ENCODE results near the gene SULT1C3.
"Not testable (repeated sequence)": the region's sequence is repeated elsewhere in the genome, so short reads cannot be mapped to it uniquely, and the experiment has no call there.

Gene SULT1C3

GRCh38 chr2:108253106-108253505, 13.3 kb downstream of the SULT1C3 start:
- FAIRE-seq, result no peak

- no peak for FAIRE-seq
These were observed 18.1 kb downstream of the SULT1C3 start for GRCh38 chr2:108257757-108258331.

GRCh38 chr2:108260773-108261172, 21.0 kb downstream of the SULT1C3 start:
- FAIRE-seq, result no peak

- no peak for FAIRE-seq
These were observed 22.3 kb downstream of the SULT1C3 start for GRCh38 chr2:108262036-108262435.

- FAIRE-seq, result no peak
These were observed 23.6 kb downstream of the SULT1C3 start for GRCh38 chr2:108263401-108263800.

GRCh38 chr2:108266218-108266617, 26.4 kb downstream of the SULT1C3 start:
- FAIRE-seq, result no peak

GRCh38 chr2:108267101-108267500, 27.3 kb downstream of the SULT1C3 start:
- FAIRE-seq, result no peak

GRCh38 chr2:108268001-108268400, 28.2 kb downstream of the SULT1C3 start:
- FAIRE-seq, result no peak

- no peak for FAIRE-seq
These were observed 30.6 kb downstream of the SULT1C3 start for GRCh38 chr2:108270346-108270745.

- no peak for FAIRE-seq
These were observed 31.2 kb downstream of the SULT1C3 start for GRCh38 chr2:108270768-108271506.

GRCh38 chr2:108271691-108272253, 32.0 kb downstream of the SULT1C3 start:
- no peak for FAIRE-seq

- FAIRE-seq, result no peak
These were observed 38.9 kb downstream of the SULT1C3 start for GRCh38 chr2:108278631-108279030.

- no peak for FAIRE-seq
These were observed 39.7 kb downstream of the SULT1C3 start for GRCh38 chr2:108279468-108279867.

- FAIRE-seq, result no peak
These were observed 40.7 kb downstream of the SULT1C3 start for GRCh38 chr2:108280466-108280865.

- FAIRE-seq, result not testable (repeated sequence)
These were observed 44.8 kb downstream of the SULT1C3 start for GRCh38 chr2:108284566-108284965.

GRCh38 chr2:108285616-108286015, 45.8 kb downstream of the SULT1C3 start:
- FAIRE-seq, result no peak

- no peak for FAIRE-seq
These were observed 47.4 kb downstream of the SULT1C3 start for GRCh38 chr2:108287169-108287568.

GRCh38 chr2:108288534-108289106, 48.9 kb downstream of the SULT1C3 start, which contains the start of gene SULT1C2:
Gene SULT1C2 (plus strand): TSS chr2:108288895. CDS start chr2:108293668, 4,773 bp downstream.
- no peak for FAIRE-seq

GRCh38 chr2:108293850-108294249, 54.1 kb downstream of the SULT1C3 start:
- no peak for FAIRE-seq

GRCh38 chr2:108297436-108298141, 57.8 kb downstream of the SULT1C3 start:
- no peak for FAIRE-seq

GRCh38 chr2:108301558-108301957, 61.8 kb downstream of the SULT1C3 start:
- no peak for FAIRE-seq

GRCh38 chr2:108304975-108305374, 65.2 kb downstream of the SULT1C3 start:
- FAIRE-seq, result no peak

GRCh38 chr2:108305901-108306300, 66.1 kb downstream of the SULT1C3 start:
- no peak for FAIRE-seq

Measured in islet of Langerhans (tissue), 1 donor.